ENCODE measurements around the gene ADAR.
"Not testable (repeated sequence)": the region's sequence is repeated elsewhere in the genome, so short reads cannot be mapped to it uniquely, and the experiment has no call there.

Gene ADAR

GRCh38 chr1:154607609-154608396 is at the start of gene ADAR:
TSS of gene ADAR (minus strand) at chr1:154608186. CDS start at chr1:154608006, 180 bp downstream.
- DNase-seq (ENCODE audit: low read depth in 2 of 2) = peak; percentile 79

GRCh38 chr1:154657556-154657955 is 49.6 kb upstream of the ADAR start:
- DNase-seq (ENCODE audit: low read depth in 2 of 2) = no peak

GRCh38 chr1:154652893-154653292 is 44.9 kb upstream of the ADAR start:
- no peak for DNase-seq (ENCODE audit: low read depth in 2 of 2)

GRCh38 chr1:154644724-154645123 is 36.7 kb upstream of the ADAR start:
- not testable (repeated sequence) for DNase-seq (ENCODE audit: low read depth in 2 of 2)

GRCh38 chr1:154641534-154641933 is 33.5 kb upstream of the ADAR start:
- no peak for DNase-seq (ENCODE audit: low read depth in 2 of 2)

GRCh38 chr1:154639876-154640275 is 31.9 kb upstream of the ADAR start:
- no peak for DNase-seq (ENCODE audit: low read depth in 2 of 2)

- no peak for DNase-seq (ENCODE audit: low read depth in 2 of 2)
These were observed 27.2 kb upstream of the ADAR start for GRCh38 chr1:154635171-154635570.

- no peak for DNase-seq (ENCODE audit: low read depth in 2 of 2)
These were observed 21.7 kb upstream of the ADAR start for GRCh38 chr1:154629675-154630073.

- no peak for DNase-seq (ENCODE audit: low read depth in 2 of 2)
These were observed 21.2 kb upstream of the ADAR start for GRCh38 chr1:154629061-154629674.

- DNase-seq (ENCODE audit: low read depth in 2 of 2) = no peak
These were observed 20.1 kb upstream of the ADAR start for GRCh38 chr1:154628121-154628405.

- DNase-seq (ENCODE audit: low read depth in 2 of 2) = peak; percentile 86 to 94
These were observed 19.5 kb upstream of the ADAR start for GRCh38 chr1:154627257-154628120.

GRCh38 chr1:154626456-154627256 is 18.7 kb upstream of the ADAR start:
- no peak for DNase-seq (ENCODE audit: low read depth in 2 of 2)

GRCh38 chr1:154624746-154625643 is 17.0 kb upstream of the ADAR start:
- no peak for DNase-seq (ENCODE audit: low read depth in 2 of 2)

- no peak for DNase-seq (ENCODE audit: low read depth in 2 of 2)
These were observed 15.4 kb upstream of the ADAR start for GRCh38 chr1:154623358-154623757.

GRCh38 chr1:154622503-154623039 is 14.6 kb upstream of the ADAR start:
- no peak for DNase-seq (ENCODE audit: low read depth in 2 of 2)

GRCh38 chr1:154621875-154622274 is 13.9 kb upstream of the ADAR start:
- DNase-seq (ENCODE audit: low read depth in 2 of 2) = no peak

GRCh38 chr1:154620751-154621150 is 12.8 kb upstream of the ADAR start:
- no peak for DNase-seq (ENCODE audit: low read depth in 2 of 2)

GRCh38 chr1:154619181-154619948 is 11.4 kb upstream of the ADAR start:
- no peak for DNase-seq (ENCODE audit: low read depth in 2 of 2)

GRCh38 chr1:154616659-154617345 is 8.8 kb upstream of the ADAR start:
- DNase-seq (ENCODE audit: low read depth in 2 of 2) = no peak

All from activated CD4-positive, alpha-beta T cell treated with anti-CD3 and anti-CD28 coated beads for 24 hours (primary cell).